ENCODE measurements around the gene CTU2. TPM values are rescaled to one million over a fixed set of nuclear protein-coding genes. Genes with fewer than 3 reads are reported as not detected.

Gene CTU2
- total RNA-seq, 2 donors from 2014 or later = 5.7 to 10.2 TPM

DNA sequence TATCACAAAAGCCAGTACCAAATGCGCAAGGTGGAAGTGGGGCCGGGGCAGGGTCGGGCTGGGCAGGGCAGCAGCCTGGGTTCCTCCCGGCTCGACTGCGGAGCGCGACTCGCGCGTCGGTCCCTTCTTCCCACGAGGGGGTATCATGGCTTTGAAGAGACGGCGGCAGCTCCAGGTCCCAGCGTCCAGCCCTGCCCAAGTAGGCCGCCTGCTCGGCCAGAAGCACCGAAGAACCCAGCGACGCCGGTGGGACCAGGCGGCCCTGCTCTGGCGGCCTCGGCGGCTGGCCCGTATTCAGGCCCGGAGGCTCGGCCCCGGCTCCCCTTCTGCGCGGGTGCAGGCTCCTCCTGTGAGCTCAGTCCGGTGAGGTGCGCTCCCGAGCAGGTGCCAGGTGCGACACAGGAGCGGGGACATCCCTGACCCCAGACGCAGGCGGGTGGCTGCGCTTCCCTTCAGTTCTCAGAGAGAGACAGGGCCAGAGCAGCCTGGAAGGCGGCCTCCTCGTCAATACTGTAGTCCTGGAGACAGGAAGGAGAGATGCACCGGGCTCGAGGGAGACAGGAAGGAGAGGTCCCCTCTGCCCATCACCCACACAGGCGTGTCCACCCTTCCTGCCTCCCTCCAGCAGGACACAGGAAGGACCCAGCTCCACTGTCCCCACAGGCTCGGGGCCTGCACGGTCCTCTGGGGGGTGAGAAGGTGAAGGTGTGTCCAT, 9.0 kb upstream of the CTU2 start:
- no peak for TF ChIP-seq POLR2A (IDR thresholded peaks at IDR 0.05)
- TF ChIP-seq, protein P1, sequence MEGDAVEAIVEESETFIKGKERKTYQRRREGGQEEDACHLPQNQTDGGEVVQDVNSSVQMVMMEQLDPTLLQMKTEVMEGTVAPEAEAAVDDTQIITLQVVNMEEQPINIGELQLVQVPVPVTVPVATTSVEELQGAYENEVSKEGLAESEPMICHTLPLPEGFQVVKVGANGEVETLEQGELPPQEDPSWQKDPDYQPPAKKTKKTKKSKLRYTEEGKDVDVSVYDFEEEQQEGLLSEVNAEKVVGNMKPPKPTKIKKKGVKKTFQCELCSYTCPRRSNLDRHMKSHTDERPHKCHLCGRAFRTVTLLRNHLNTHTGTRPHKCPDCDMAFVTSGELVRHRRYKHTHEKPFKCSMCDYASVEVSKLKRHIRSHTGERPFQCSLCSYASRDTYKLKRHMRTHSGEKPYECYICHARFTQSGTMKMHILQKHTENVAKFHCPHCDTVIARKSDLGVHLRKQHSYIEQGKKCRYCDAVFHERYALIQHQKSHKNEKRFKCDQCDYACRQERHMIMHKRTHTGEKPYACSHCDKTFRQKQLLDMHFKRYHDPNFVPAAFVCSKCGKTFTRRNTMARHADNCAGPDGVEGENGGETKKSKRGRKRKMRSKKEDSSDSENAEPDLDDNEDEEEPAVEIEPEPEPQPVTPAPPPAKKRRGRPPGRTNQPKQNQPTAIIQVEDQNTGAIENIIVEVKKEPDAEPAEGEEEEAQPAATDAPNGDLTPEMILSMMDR (IDR thresholded peaks at IDR 0.05) = no peak
- 89 to 91% methylated on average over 20 to 46 of the region's 47 CpGs for WGBS, 2 donors
- no peaks in the 10 kb centered on the region for H3K9me3 ChIP-seq
- ATAC-seq (no peak), DNase-seq (no peak)
- H3K4me1 ChIP-seq = peaks cover 5% of the 10 kb centered on the region
- H3K27me3 ChIP-seq = no peaks in the 10 kb centered on the region
- no peak overlapping the region for H3K4me3 ChIP-seq
- intact Hi-C loops (cut with DNase I) = no loop called here
- H3K36me3 ChIP-seq (replicated peaks in 1 of 2; ENCODE audit: insufficient read depth in 1 of 2, low read depth in 2 of 2) = peaks cover 0 to 5% of the 10 kb centered on the region in 2 donors
- no peak overlapping the region for H3K27ac ChIP-seq

DNA sequence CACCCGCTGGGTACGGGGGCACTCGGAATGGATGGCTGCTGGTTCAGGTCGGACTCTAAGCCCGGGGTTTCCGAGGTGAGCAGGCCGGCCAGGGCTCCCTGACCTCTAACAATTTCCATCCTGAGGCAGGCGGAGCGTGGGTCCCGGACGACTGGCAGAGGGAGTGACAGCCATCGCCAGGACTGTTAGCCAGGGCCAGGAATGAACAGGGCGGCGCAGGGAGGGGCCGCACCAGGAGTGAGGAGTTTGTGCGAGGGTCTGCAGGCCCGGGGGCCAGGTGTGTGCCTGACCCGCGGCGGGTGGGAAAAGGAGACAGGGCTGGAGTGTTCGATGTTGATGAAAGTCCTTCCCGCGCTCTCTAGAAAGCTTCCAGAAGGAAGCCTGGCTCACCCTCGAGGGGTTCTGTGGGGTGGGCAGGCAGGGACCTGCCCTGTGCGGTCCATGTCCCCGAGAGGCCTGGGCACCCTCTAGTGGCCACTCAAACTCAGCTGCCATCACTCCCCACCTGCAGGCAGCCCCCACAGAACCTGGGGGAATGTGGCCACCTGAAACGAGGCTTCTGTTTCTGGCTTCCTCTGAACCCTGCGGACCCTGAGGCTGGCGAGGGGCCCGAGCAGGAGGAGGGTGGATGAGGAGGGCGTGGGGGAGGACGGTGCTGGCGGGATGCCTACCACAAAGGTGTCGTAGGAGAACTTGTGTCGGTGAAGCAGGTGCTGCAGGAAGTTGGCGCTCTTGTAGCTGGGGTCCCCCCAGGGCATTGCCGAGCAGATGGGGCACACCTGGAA, 8.3 kb upstream of the CTU2 start:
- peak in 1 of 4 donors; percentile 36 for DNase-seq
- H3K27me3 ChIP-seq = no peaks in the 10 kb centered on the region
- H3K36me3 ChIP-seq (replicated peaks in 1 of 2; ENCODE audit: insufficient read depth in 1 of 2, low read depth in 2 of 2) = peaks cover 0 to 5% of the 10 kb centered on the region in 2 donors
- no peak overlapping the region for H3K27ac ChIP-seq
- peaks cover 5% of the 10 kb centered on the region for H3K4me1 ChIP-seq
- TF ChIP-seq, protein P1 (IDR thresholded peaks at IDR 0.05) = peak in 6 of 7 experiments; percentile 9 to 45 (median 19)
- TF ChIP-seq POLR2A (IDR thresholded peaks at IDR 0.05) = no peak
- H3K9me3 ChIP-seq = no peaks in the 10 kb centered on the region
- WGBS, 2 donors = 81 to 90% methylated on average over 24 to 32 of the region's 37 CpGs
- intact Hi-C loops (cut with DNase I) = no loop called here
- no peak overlapping the region for H3K4me3 ChIP-seq
- ATAC-seq = no peak

- Histone ChIP-seq H3K4me1 (peaks cover 5% of the 10 kb centered on the region), H3K9me3 (no peaks in the 10 kb centered on the region), H3K4me3 (no peak overlapping the region), H3K27me3 (no peaks in the 10 kb centered on the region), H3K27ac (no peak overlapping the region), H3K36me3 (replicated peaks in 1 of 2; ENCODE audit: insufficient read depth in 1 of 2, low read depth in 2 of 2) (peaks cover 0 to 5% of the 10 kb centered on the region in 2 donors)
- intact Hi-C loops (cut with DNase I) = no loop called here
- TF ChIP-seq, protein P1 (IDR thresholded peaks at IDR 0.05) = no peak
- no peak for TF ChIP-seq POLR2A (IDR thresholded peaks at IDR 0.05)
- ATAC-seq = no peak
- 94% methylated on average over 23 of the region's 25 CpGs; no CpG with 5 or more reads in 1 of the 2 donors for WGBS, 2 donors
- no peak for DNase-seq
Observed at GRCh38 chr16:88698646-88699045, 7.7 kb upstream of the CTU2 start.

DNA sequence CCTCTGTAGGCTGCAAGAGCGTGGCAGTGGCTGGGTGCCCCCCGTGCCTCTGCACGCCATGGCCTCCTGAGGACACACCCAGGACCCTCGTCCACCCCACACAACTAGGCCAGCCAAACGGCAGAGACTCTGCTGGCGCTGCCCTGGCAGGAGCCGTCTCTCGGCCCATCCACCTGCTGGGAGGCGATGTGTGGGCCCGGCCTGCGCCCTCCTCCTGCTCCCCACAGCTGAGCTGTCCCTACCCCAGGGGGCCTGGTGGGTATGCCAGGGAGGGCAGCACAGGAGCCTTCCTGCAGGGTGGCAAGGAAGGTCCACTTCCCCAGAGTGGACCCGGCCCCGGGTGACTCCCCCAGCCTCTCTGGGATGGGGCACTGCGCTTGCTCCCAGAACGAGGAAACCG, 7.1 kb upstream of the CTU2 start:
- Histone ChIP-seq H3K36me3 (replicated peaks in 1 of 2; ENCODE audit: insufficient read depth in 1 of 2, low read depth in 2 of 2) (peaks cover 0 to 5% of the 10 kb centered on the region in 2 donors), H3K27ac (no peak overlapping the region), H3K27me3 (no peaks in the 10 kb centered on the region), H3K9me3 (no peaks in the 10 kb centered on the region), H3K4me1 (peaks cover 9% of the 10 kb centered on the region), H3K4me3 (no peak overlapping the region)
- DNase-seq (no peak), ATAC-seq (no peak)
- intact Hi-C loops (cut with DNase I) = no loop called here
- 92 to 100% methylated on average over 3 to 16 of the region's 16 CpGs for WGBS, 2 donors
- TF ChIP-seq POLR2A (IDR thresholded peaks at IDR 0.05) = no peak
- TF ChIP-seq, protein P1 (IDR thresholded peaks at IDR 0.05) = no peak
